Loucy (cell line): ENCODE data around the gene LLGL2.

ENCODE experiments used
- H2AFZ ChIP-seq: fragments of 200-600 bp; sonication (generic); 2 replicates; pipeline ENCODE4 v1.6.0; 2016; ENCODE audit warnings: antibody characterized with exemption, mild to moderate bottlenecking, low read length, moderate library complexity
- H3F3A ChIP-seq: fragments of 200-600 bp; 2 replicates; pipeline ENCODE4 v1.6.0; 2016; ENCODE audit warnings: antibody characterized with exemption, low read depth, mild to moderate bottlenecking
- H3K27me3 ChIP-seq: fragments of 200-600 bp; sonication (generic); 2 replicates; pipeline ENCODE4 v1.6.1; 2014; ENCODE audit warnings: low read length, mild to moderate bottlenecking; ENCODE audit not compliant: insufficient read depth, poor library complexity, severe bottlenecking
- H3K36me3 ChIP-seq: fragments of 200-600 bp; sonication (generic); 2 replicates; pipeline ENCODE4 v1.6.1; 2016; ENCODE audit warnings: low read length; ENCODE audit not compliant: insufficient read depth
- H3K4me1 ChIP-seq: fragments of 200-600 bp; sonication (generic); 2 replicates; pipeline ENCODE4 v1.5.1; 2014; ENCODE audit warnings: low read length, mild to moderate bottlenecking; ENCODE audit not compliant: insufficient read depth, poor library complexity, severe bottlenecking
- H3K4me2 ChIP-seq: fragments of 200-600 bp; sonication (generic); 2 replicates; pipeline ENCODE4 v1.6.0; 2014; ENCODE audit warnings: antibody characterized with exemption, low read length, low read depth, mild to moderate bottlenecking; ENCODE audit not compliant: poor library complexity, severe bottlenecking
- H3K4me3 ChIP-seq: fragments of 200-600 bp; sonication (generic); 2 replicates; pipeline ENCODE4 v1.5.1; 2014; ENCODE audit warnings: low read length, mild to moderate bottlenecking, mixed read lengths; ENCODE audit not compliant: poor library complexity, severe bottlenecking
- H3K79me2 ChIP-seq: fragments of 200-600 bp; sonication (generic); 2 replicates; pipeline ENCODE4 v1.6.1; 2014; ENCODE audit warnings: low read length; ENCODE audit not compliant: insufficient read depth
- H3K9ac ChIP-seq: fragments of 200-600 bp; sonication (generic); 2 replicates; pipeline ENCODE4 v1.6.0; 2014; ENCODE audit warnings: mild to moderate bottlenecking, low read depth, low read length, moderate library complexity; ENCODE audit not compliant: poor library complexity, severe bottlenecking
- H3K9me2 ChIP-seq: fragments of 200-600 bp; sonication (generic); replicated peaks from 2 replicates; pipeline ENCODE4 v1.6.1; 2016; ENCODE audit warnings: low read depth, low read length, mixed read lengths
- H3K9me3 ChIP-seq: fragments of 200-600 bp; sonication (generic); 2 replicates; pipeline ENCODE4 v1.6.1; 2014; ENCODE audit warnings: mild to moderate bottlenecking, antibody characterized with exemption, low read length, low read depth; ENCODE audit not compliant: insufficient read depth
- H4K20me1 ChIP-seq: fragments of 200-600 bp; sonication (generic); 2 replicates; pipeline ENCODE4 v1.6.0; 2014; ENCODE audit warnings: antibody characterized with exemption, low read length, mild to moderate bottlenecking; ENCODE audit not compliant: insufficient read depth, poor library complexity, severe bottlenecking
- CTCF ChIP-seq: fragments of 200-600 bp; sonication (generic); conservative IDR thresholded peaks from 2 replicates; pipeline ENCODE4 v1.5.1; 2014; ENCODE audit warnings: mild to moderate bottlenecking, antibody characterized with exemption, low read length
- EZH2phosphoT487 ChIP-seq: fragments of 200-600 bp; IDR thresholded peaks from 2 replicates; pipeline ENCODE4 v1.6.1; 2018; ENCODE audit warnings: antibody characterized with exemption, mild to moderate bottlenecking, moderate library complexity, borderline replicate concordance

Gene LLGL2

DNA sequence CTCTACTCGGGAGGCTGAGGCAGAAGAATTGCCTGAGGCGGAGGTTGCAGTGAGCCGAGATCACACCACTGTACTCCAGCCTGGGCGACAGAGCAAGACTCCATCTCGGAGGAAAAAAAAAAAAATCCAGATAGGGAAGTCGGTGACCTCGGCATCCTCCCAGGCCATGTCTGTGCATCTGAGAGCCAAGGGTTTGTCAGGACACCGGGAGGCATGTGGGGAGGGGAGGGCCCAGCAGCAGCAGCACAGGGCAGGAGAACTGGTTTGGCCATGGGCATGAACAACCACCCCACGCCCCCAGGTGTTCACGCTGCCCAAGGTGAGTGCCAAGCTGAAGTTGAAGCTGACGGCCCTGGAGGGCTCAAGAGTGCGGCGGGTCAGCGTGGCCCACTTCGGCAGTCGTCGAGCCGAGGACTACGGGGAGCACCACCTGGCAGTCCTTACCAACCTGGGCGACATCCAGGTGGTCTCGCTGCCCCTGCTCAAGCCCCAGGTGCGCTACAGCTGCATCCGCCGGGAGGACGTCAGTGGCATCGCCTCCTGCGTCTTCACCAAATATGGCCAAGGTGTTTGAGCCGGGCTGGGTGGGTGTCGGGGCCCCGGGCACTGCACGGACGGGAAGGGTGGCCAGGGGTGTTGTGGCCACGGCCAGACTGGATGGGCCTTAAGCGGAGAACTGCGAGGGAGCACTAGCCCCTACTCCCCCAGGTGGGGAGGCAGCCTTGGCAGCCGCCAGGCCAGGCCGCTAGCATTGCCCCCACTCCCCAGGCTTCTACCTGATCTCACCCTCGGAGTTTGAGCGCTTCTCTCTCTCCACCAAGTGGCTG, 47.4 kb downstream of the LLGL2 start:
- TF ChIP-seq EZH2phosphoT487 = no peak
- TF ChIP-seq CTCF = no peak
- H3K79me2 ChIP-seq = no peaks in the 10 kb centered on the region
- no peak overlapping the region for H3K9ac ChIP-seq
- H3K36me3 ChIP-seq = no peaks in the 10 kb centered on the region
- no peaks in the 10 kb centered on the region for H3K9me3 ChIP-seq
- no peak overlapping the region for H2AFZ ChIP-seq
- H3K9me2 ChIP-seq = no peaks in the 10 kb centered on the region
- no peak overlapping the region for H3K4me3 ChIP-seq
- peaks cover 15% of the 10 kb centered on the region for H3K4me1 ChIP-seq
- no peak overlapping the region for H3K4me2 ChIP-seq
- H3F3A ChIP-seq = no peaks in the 10 kb centered on the region
- H4K20me1 ChIP-seq = no peaks in the 10 kb centered on the region
- H3K27me3 ChIP-seq = no peaks in the 10 kb centered on the region

- no peak overlapping the region for H3K4me2 ChIP-seq
- H3K27me3 ChIP-seq = no peaks in the 10 kb centered on the region
- H3K4me1 ChIP-seq = peaks cover 15% of the 10 kb centered on the region
- H4K20me1 ChIP-seq = no peaks in the 10 kb centered on the region
- H3K9me3 ChIP-seq = no peaks in the 10 kb centered on the region
- no peak overlapping the region for H2AFZ ChIP-seq
- TF ChIP-seq EZH2phosphoT487 (no peak), CTCF (no peak)
- H3K9ac ChIP-seq = no peak overlapping the region
- no peaks in the 10 kb centered on the region for H3K79me2 ChIP-seq
- H3F3A ChIP-seq = no peaks in the 10 kb centered on the region
- no peaks in the 10 kb centered on the region for H3K9me2 ChIP-seq
- H3K36me3 ChIP-seq = no peaks in the 10 kb centered on the region
- H3K4me3 ChIP-seq = no peak overlapping the region
Measured at GRCh38 chr17:75573540-75573957, 48.1 kb downstream of the LLGL2 start.

- H3F3A ChIP-seq = no peaks in the 10 kb centered on the region
- H2AFZ ChIP-seq = no peak overlapping the region
- no peaks in the 10 kb centered on the region for H3K9me3 ChIP-seq
- H3K27me3 ChIP-seq = no peaks in the 10 kb centered on the region
- H4K20me1 ChIP-seq = no peaks in the 10 kb centered on the region
- H3K36me3 ChIP-seq = no peaks in the 10 kb centered on the region
- no peak overlapping the region for H3K9ac ChIP-seq
- no peaks in the 10 kb centered on the region for H3K79me2 ChIP-seq
- no peak overlapping the region for H3K4me3 ChIP-seq
- H3K9me2 ChIP-seq = no peaks in the 10 kb centered on the region
- H3K4me2 ChIP-seq = no peak overlapping the region
- peaks cover 15% of the 10 kb centered on the region for H3K4me1 ChIP-seq
- no peak for TF ChIP-seq CTCF
- no peak for TF ChIP-seq EZH2phosphoT487
Measured at GRCh38 chr17:75573994-75574393, 48.5 kb downstream of the LLGL2 start.
